GM23338 (cell line): Measurements from ENCODE around the gene SACS. TPM values are rescaled to one million over a fixed set of nuclear protein-coding genes. Genes with fewer than 3 reads are reported as not detected.

Experiments used
- ATAC-seq: fragments of 200-7000 bp; cut with Tn5 transposase; 3 replicates; pipeline ENCODE4 v1.9.1; 2020
- DNase-seq: peaks from one replicate; pipeline ENCODE4 v3.0.0-alpha.2; 2015; ENCODE audit warnings: low spot score
- H2AFZ ChIP-seq: fragments of 200-600 bp; sonication (generic); 2 replicates; pipeline ENCODE4 v1.8.0; 2016; ENCODE audit warnings: antibody characterized with exemption, mild to moderate bottlenecking, moderate library complexity
- H3F3A ChIP-seq: fragments of 200-600 bp; sonication (generic); replicated peaks from 2 replicates; pipeline ENCODE4 v1.8.0; 2017; ENCODE audit warnings: antibody characterized with exemption, mixed run types, low read depth
- H3K27ac ChIP-seq: fragments of 200-600 bp; sonication (generic); 2 replicates; pipeline ENCODE4 v1.6.1; 2016; ENCODE audit warnings: low read depth
- H3K27me3 ChIP-seq: fragments of 200-600 bp; sonication (generic); 2 replicates; pipeline ENCODE4 v1.8.0; 2016; ENCODE audit warnings: mild to moderate bottlenecking, mixed run types, moderate library complexity; ENCODE audit not compliant: insufficient read depth
- H3K36me3 ChIP-seq: fragments of 200-600 bp; sonication (generic); 2 replicates; pipeline ENCODE4 v1.8.0; 2016; ENCODE audit warnings: mild to moderate bottlenecking; ENCODE audit not compliant: insufficient read depth
- H3K4me1 ChIP-seq: fragments of 200-600 bp; sonication (generic); 2 replicates; pipeline ENCODE4 v1.8.0; 2016; ENCODE audit warnings: mild to moderate bottlenecking, moderate library complexity; ENCODE audit not compliant: insufficient read depth
- H3K4me2 ChIP-seq: fragments of 200-600 bp; sonication (generic); 2 replicates; pipeline ENCODE4 v1.7.1; 2017; ENCODE audit warnings: mixed run types
- H3K4me3 ChIP-seq: fragments of 200-600 bp; sonication (generic); 2 replicates; pipeline ENCODE4 v1.6.1; 2016; ENCODE audit warnings: mixed run types
- H3K79me2 ChIP-seq: fragments of 200-600 bp; sonication (generic); replicated peaks from 2 replicates; pipeline ENCODE4 v1.8.0; 2017; ENCODE audit warnings: mild to moderate bottlenecking; ENCODE audit not compliant: insufficient read depth
- H3K9me2 ChIP-seq: fragments of 200-600 bp; sonication (generic); 2 replicates; pipeline ENCODE4 v1.8.0; 2017; ENCODE audit not compliant: insufficient read depth
- H4K20me1 ChIP-seq: fragments of 200-600 bp; sonication (generic); replicated peaks from 2 replicates; pipeline ENCODE4 v1.8.0; 2017; ENCODE audit warnings: mild to moderate bottlenecking; ENCODE audit not compliant: insufficient read depth
- H3K27ac Mint-ChIP-seq: 2 replicates; pipeline ENCODE4 v1.8.0; 2020; ENCODE audit warnings: inconsistent platforms, mild to moderate bottlenecking, moderate library complexity, mixed read lengths
- H3K27me3 Mint-ChIP-seq: 3 replicates; pipeline ENCODE4 v1.8.0; 2022; ENCODE audit warnings: low read depth, mild to moderate bottlenecking, moderate library complexity, mixed read lengths, inconsistent platforms; ENCODE audit not compliant: insufficient read depth, poor library complexity
- H3K36me3 Mint-ChIP-seq: 3 replicates; pipeline ENCODE4 v1.8.0; 2021; ENCODE audit warnings: low read depth, mild to moderate bottlenecking, inconsistent platforms, moderate library complexity, mixed read lengths
- H3K4me1 Mint-ChIP-seq: 3 replicates; pipeline ENCODE4 v1.8.0; 2020; ENCODE audit warnings: mild to moderate bottlenecking, inconsistent platforms, mixed read lengths
- H3K4me3 Mint-ChIP-seq: 3 replicates; pipeline ENCODE4 v1.8.0; 2021; ENCODE audit warnings: moderate library complexity, mild to moderate bottlenecking, inconsistent platforms, mixed read lengths
- H3K9me3 Mint-ChIP-seq: 3 replicates; pipeline ENCODE4 v1.8.0; 2020; ENCODE audit warnings: moderate library complexity, mild to moderate bottlenecking, inconsistent platforms, mixed read lengths
- CREB1 ChIP-seq: fragments of 250-450 bp; sonication (Bioruptor Pico); IDR thresholded peaks from 2 replicates; pipeline ENCODE4 v1.5.0; 2020; ENCODE audit warnings: low read depth, mild to moderate bottlenecking, moderate library complexity
- CTCF ChIP-seq, 2 experiments: fragments of 200-600 bp in 1 of 2; sonication (generic) in 1 of 2; conservative IDR thresholded peaks; 2 replicates each; pipeline versions ENCODE4 v1.5.1 to v1.6.1; 2016 to 2017; ENCODE audit warnings: antibody characterized with exemption in 2 of 2, low read depth in 2 of 2, mild to moderate bottlenecking in 2 of 2, moderate library complexity in 1 of 2
- ETS1 ChIP-seq: IDR thresholded peaks from 2 replicates; pipeline ENCODE4 v1.6.1; 2016; ENCODE audit warnings: antibody characterized with exemption
- EZH2 ChIP-seq: fragments of 200-600 bp; sonication (generic); IDR thresholded peaks from one replicate; pipeline ENCODE4 v1.8.0; 2017; ENCODE audit warnings: antibody characterized with exemption, mild to moderate bottlenecking, low read depth; ENCODE audit not compliant: unreplicated experiment
- EZH2phosphoT487 ChIP-seq: fragments of 200-600 bp; sonication (generic); IDR thresholded peaks from one replicate; pipeline ENCODE4 v1.8.1; 2018; ENCODE audit warnings: antibody characterized with exemption; ENCODE audit not compliant: unreplicated experiment
- JUNB ChIP-seq: IDR thresholded peaks from one replicate; pipeline ENCODE4 v1.6.1; 2016; ENCODE audit warnings: antibody characterized with exemption; ENCODE audit not compliant: unreplicated experiment
- NANOG ChIP-seq: IDR thresholded peaks from 2 replicates; pipeline ENCODE4 v1.6.1; 2016; ENCODE audit warnings: antibody characterized with exemption, borderline replicate concordance
- POLR2AphosphoS5 ChIP-seq: IDR thresholded peaks from 2 replicates; pipeline ENCODE4 v1.6.1; 2016; ENCODE audit warnings: antibody characterized with exemption, low read depth
- STAT1 ChIP-seq: IDR thresholded peaks from one replicate; pipeline ENCODE4 v1.6.1; 2016; ENCODE audit warnings: antibody characterized with exemption; ENCODE audit not compliant: unreplicated experiment
- ZNF114 ChIP-seq: fragments of 250-450 bp; sonication (Bioruptor Pico); IDR thresholded peaks from 2 replicates; pipeline ENCODE4 v1.5.0; 2020; ENCODE audit warnings: mild to moderate bottlenecking, moderate library complexity
- ZNF331 ChIP-seq: fragments of 250-450 bp; sonication (Bioruptor Pico); IDR thresholded peaks from 2 replicates; pipeline ENCODE4 v1.5.0; 2020; ENCODE audit warnings: low read depth, mild to moderate bottlenecking, moderate library complexity
- polyA plus RNA-seq: library from polyadenylated mRNA; unstranded; fragments of >200 nt; fragmentation: Nextera tagmentation; extraction: Ambion mirVana; gene quantifications from 2 replicates; pipeline ENCODE4 v1.2.1, GENCODE V29; 2016
- total RNA-seq: library from RNA; depleted of rRNA; stranded (reverse); fragments of >200 nt; shearing (Covaris generic); gene quantifications from 2 replicates; pipeline ENCODE4 v1.2.3, GENCODE V29; 2014

Gene SACS
- total and polyA plus RNA-seq, 2 experiments from 2014 or later, result 13.8 to 58.7 TPM

GRCh38 chr13:23455401-23456185 is 22.1 kb upstream of the SACS start:
- H3K9me2 ChIP-seq, result peaks cover 17% of the 10 kb centered on the region
- H3K4me3 Mint-ChIP-seq, result no peak overlapping the region
- H3K4me2 ChIP-seq, result no peak overlapping the region
- no peak overlapping the region for H3K4me3 ChIP-seq
- no peaks in the 10 kb centered on the region; the same call in 2 of the 3 replicates for H3K9me3 Mint-ChIP-seq
- peaks cover 13% of the 10 kb centered on the region for H3K4me1 ChIP-seq
- H3K4me1 Mint-ChIP-seq, result peaks cover 20% of the 10 kb centered on the region
- no peaks in the 10 kb centered on the region for H3K36me3 ChIP-seq
- H4K20me1 ChIP-seq, result no peaks in the 10 kb centered on the region
- no peaks in the 10 kb centered on the region for H3K79me2 ChIP-seq
- H3F3A ChIP-seq, result no peaks in the 10 kb centered on the region
- H2AFZ ChIP-seq, result no peak overlapping the region
- H3K36me3 Mint-ChIP-seq, result no peaks in the 10 kb centered on the region; the same call in 2 of the 3 replicates
- no peaks in the 10 kb centered on the region for H3K27me3 ChIP-seq
- DNase-seq, result no peak
- H3K27ac ChIP-seq, result no peak overlapping the region
- no peak for ATAC-seq
- H3K27ac Mint-ChIP-seq, result no peak overlapping the region
- no peaks in the 10 kb centered on the region for H3K27me3 Mint-ChIP-seq
- no peak for TF ChIP-seq STAT1
- TF ChIP-seq ETS1, result no peak
- no peak for TF ChIP-seq NANOG
- TF ChIP-seq JUNB, result no peak
- no peak for TF ChIP-seq ZNF331
- TF ChIP-seq CTCF (conservative IDR thresholded peaks at IDR 0.05; ENCODE audit: low read depth in 2 of 2), result no peak

GRCh38 chr13:23453132-23453531 is 19.6 kb upstream of the SACS start:
- Histone ChIP-seq H3K4me2 (no peak overlapping the region), H3K4me3 (no peak overlapping the region), H3K9me2 (peaks cover 11% of the 10 kb centered on the region; the same call in 1 of the 2 replicates), H3K79me2 (no peaks in the 10 kb centered on the region), H3K4me1 (peaks cover 27% of the 10 kb centered on the region), H4K20me1 (no peaks in the 10 kb centered on the region), H2AFZ (no peak overlapping the region), H3K27me3 (no peaks in the 10 kb centered on the region), H3K36me3 (no peaks in the 10 kb centered on the region), H3F3A (peaks cover 4% of the 10 kb centered on the region; the same call in 1 of the 2 replicates), H3K27ac (no peak overlapping the region)
- no peak overlapping the region for H3K4me3 Mint-ChIP-seq
- ATAC-seq, result no peak
- DNase-seq, result no peak
- H3K9me3 Mint-ChIP-seq, result no peaks in the 10 kb centered on the region; the same call in 1 of the 3 replicates
- H3K27me3 Mint-ChIP-seq, result peaks cover 2% of the 10 kb centered on the region
- H3K36me3 Mint-ChIP-seq, result no peaks in the 10 kb centered on the region; the same call in 2 of the 3 replicates
- H3K27ac Mint-ChIP-seq, result no peak overlapping the region
- H3K4me1 Mint-ChIP-seq, result peaks cover 26% of the 10 kb centered on the region
- TF ChIP-seq ZNF331 (no peak), JUNB (no peak), STAT1 (no peak), ZNF114 (CRISPR knock-in tag) (no peak), CREB1 (no peak), EZH2phosphoT487 (no peak), EZH2 (no peak), ETS1 (no peak), CTCF (conservative IDR thresholded peaks at IDR 0.05; ENCODE audit: low read depth in 2 of 2) (no peak), POLR2AphosphoS5 (no peak)
